AG04449 (cell line): ENCODE measurements around the gene NOTCH4.
A peak's percentile ranks its signal among the peaks of the same experiment; 100 is the strongest.
"Not testable (repeated sequence)": the region's sequence is repeated elsewhere in the genome, so short reads cannot be mapped to it uniquely, and the experiment has no call there.

Source experiments
- CTCF ChIA-PET: fragments of 350-600 bp; formaldehyde crosslinking; extraction: SDS; loops from one replicate; lab custom pipeline; 2021; ENCODE audit warnings: antibody characterized with exemption; lab: Yijun Ruan, JAX
- POLR2A ChIA-PET: fragments of 400-600, 350-600 bp; formaldehyde crosslinking; extraction: SDS; loops from one replicate; lab custom pipeline; 2020; ENCODE audit warnings: antibody characterized with exemption, inconsistent platforms; lab: Yijun Ruan, JAX
- DNase-seq: peaks from one replicate; pipeline ENCODE4 v3.0.0-alpha.2; 2010; ENCODE audit warnings: low read depth, low spot score
- H3K4me3 ChIP-seq: 2 replicates; pipeline ENCODE4 v1.5.1; 2011; ENCODE audit warnings: low read depth, mild to moderate bottlenecking, control low read depth, low read length
- CTCF ChIP-seq: IDR thresholded peaks from one replicate; pipeline ENCODE4 v1.5.1; 2011; ENCODE audit warnings: mild to moderate bottlenecking, moderate library complexity, low read length, control low read depth, inconsistent platforms; ENCODE audit not compliant: insufficient read depth; ENCODE audit errors: missing control alignments

The NOTCH4 gene

GRCh38 chr6:32196682-32197616, 26.9 kb downstream of the NOTCH4 start:
- CTCF ChIA-PET, result interaction anchor here (1.4 to 2.0 kb wide), 2 partner anchors 48 to 79 kb away, joined by 6 read pairs; no protein-coding TSS in a partner anchor
- no peak for DNase-seq

GRCh38 chr6:32195902-32196681, 27.8 kb downstream of the NOTCH4 start:
- DNase-seq, result no peak
- ChIA-PET CTCF (interaction anchor here (0.6 to 4.4 kb wide), 15 partner anchors 7 to 236 kb away, joined by 3 to 62 read pairs (median 4); partner anchors contain the start of genes ATF6B, FKBPL and RNF5), POLR2A (interaction anchor here (0.6 to 2.0 kb wide), 10 partner anchors 9 to 1259 kb away, joined by 3 to 8 read pairs (median 4); partner anchors contain the start of genes AGPAT1, ATF6B, FKBPL and RNF5)
- no peak for TF ChIP-seq CTCF
- peak overlapping the region; percentile 94 for H3K4me3 ChIP-seq

More at GRCh38 chr6:32196682-32197616, 26.9 kb downstream of the NOTCH4 start:
- peak overlapping the region; percentile 94 for H3K4me3 ChIP-seq
- TF ChIP-seq CTCF, result no peak
- POLR2A ChIA-PET, result interaction anchor here (0.6 to 0.9 kb wide), 2 partner anchors 83 to 224 kb away, joined by 3 read pairs; a partner anchor contains a TSS

GRCh38 chr6:32195652-32195901, 28.3 kb downstream of the NOTCH4 start:
- POLR2A ChIA-PET, result interaction anchor here (0.6 to 2.0 kb wide), 10 partner anchors 9 to 1259 kb away, joined by 3 to 8 read pairs (median 4); partner anchors contain the start of genes AGPAT1, ATF6B, FKBPL and RNF5
- CTCF ChIA-PET, result interaction anchor here (0.6 to 4.4 kb wide), 19 partner anchors 8 to 643 kb away, joined by 3 to 62 read pairs (median 4); partner anchors contain the start of genes ATF6B, FKBPL, RNF5 and TAP2
- peak; percentile 97 for DNase-seq
- peak overlapping the region; percentile 94 for H3K4me3 ChIP-seq
- TF ChIP-seq CTCF, result peak; percentile 43

- H3K4me3 ChIP-seq, result peak overlapping the region; percentile 55
- TF ChIP-seq CTCF, result peak; percentile 62
- DNase-seq, result no peak
- ChIA-PET POLR2A (interaction anchor here (0.6 to 2.0 kb wide), 10 partner anchors 10 to 1260 kb away, joined by 3 to 8 read pairs (median 4); partner anchors contain the start of genes AGPAT1, ATF6B, FKBPL and RNF5), CTCF (interaction anchor here (0.6 to 4.4 kb wide), 22 partner anchors 8 to 643 kb away, joined by 3 to 62 read pairs (median 4); partner anchors contain the start of genes ATF6B, FKBPL, RNF5 and TAP2)
These were observed 28.8 kb downstream of the NOTCH4 start for GRCh38 chr6:32194825-32195651.

- H3K4me3 ChIP-seq, result no peak overlapping the region
- no peak for DNase-seq
- ChIA-PET CTCF (interaction anchor here (0.7 to 4.4 kb wide), 9 partner anchors 12 to 224 kb away, joined by 3 to 62 read pairs (median 4); partner anchors contain the start of genes ATF6B and FKBPL), POLR2A (interaction anchor here (1.5 to 2.0 kb wide), 2 partner anchors 17 to 61 kb away, joined by 4 to 8 read pairs; partner anchors contain the start of gene RNF5)
- no peak for TF ChIP-seq CTCF
These were observed 29.5 kb downstream of the NOTCH4 start for GRCh38 chr6:32194388-32194787.

- POLR2A ChIA-PET, result interaction anchor here (1.3 kb wide), 1 partner anchor 10 kb away, joined by 3 read pairs; no protein-coding TSS in a partner anchor
These were observed 30.8 kb downstream of the NOTCH4 start for GRCh38 chr6:32193096-32193495.

More at GRCh38 chr6:32193096-32193495, 30.8 kb downstream of the NOTCH4 start:
- CTCF ChIA-PET, result interaction anchor here (0.8 to 4.4 kb wide), 6 partner anchors 16 to 145 kb away, joined by 3 to 62 read pairs (median 3); partner anchors contain the start of gene AGPAT1
- DNase-seq, H3K4me3 ChIP-seq: not testable (repeated sequence)
